Prostate gland (tissue), 2 donors: ENCODE results near the gene TBC1D13. TPM values are rescaled to one million over a fixed set of nuclear protein-coding genes. Genes with fewer than 3 reads are reported as not detected.

Experiments used
- DNase-seq: peaks from one replicate; pipeline ENCODE4 v3.0.0-alpha.2; 2019; ENCODE audit warnings: low spot score
- H3K27ac ChIP-seq, 2 donors: fragments of 200-600 bp; sonication (generic); 2 replicates each; pipeline ENCODE4 v1.5.1; 2017 to 2019
- H3K27me3 ChIP-seq: fragments of 200-600 bp; sonication (generic); replicated peaks from 2 replicates; pipeline ENCODE4 v1.5.1; 2019; ENCODE audit not compliant: insufficient read depth
- H3K36me3 ChIP-seq, 2 donors: fragments of 200-600 bp; sonication (generic); 1 replicate in 1 of 2; 2 replicates in 1 of 2; pipeline versions ENCODE4 v1.5.1 to v1.8.1; 2017 to 2019
- H3K4me1 ChIP-seq: fragments of 200-600 bp; sonication (generic); replicated peaks from 2 replicates; pipeline ENCODE4 v1.5.1; 2019
- H3K4me3 ChIP-seq, 2 donors: fragments of 200-600 bp; sonication (generic); 2 replicates each; pipeline ENCODE4 v1.5.1; 2017 to 2019
- H3K9me3 ChIP-seq: fragments of 200-600 bp; sonication (generic); 2 replicates; pipeline ENCODE4 v1.5.1; 2017
- POLR2A ChIP-seq: fragments of 450-650 bp; IDR thresholded peaks from one replicate; pipeline ENCODE4 v1.6.1; 2016; ENCODE audit warnings: antibody characterized with exemption, mild to moderate bottlenecking
- POLR2AphosphoS5 ChIP-seq: sonication (generic); formaldehyde crosslinking; IDR thresholded peaks from one replicate; pipeline ENCODE4 v1.6.1; 2017; ENCODE audit warnings: antibody characterized with exemption
- WGBS: methylation state at CpG from one replicate; pipeline ENCODE4 v1.1.5; 2018; 5-methylcytosine and 5-hydroxymethylcytosine counted together
- intact Hi-C: fragments of 100-400 bp; cut with DNase I; formaldehyde crosslinking; loops from one replicate; pipeline ENCODE4 v1.14.2; 2022
- total RNA-seq, 2 donors: library from RNA; depleted of rRNA; stranded (reverse); fragments of >200 nt; gene quantifications; one replicate each; pipeline ENCODE4 v1.1.0, GENCODE V29; 2016
- TF ChIP-seq, protein P1 (sequence below), 4 experiments: fragments of 200-600 bp in 2 of 4; fragments of 450-650 bp in 2 of 4; sonication (generic) in 2 of 4; IDR thresholded peaks; 1 replicate in 3 of 4; 2 replicates in 1 of 4; pipeline ENCODE4 v1.5.1; 2016 to 2019; ENCODE audit warnings: antibody characterized with exemption in 4 of 4, mild to moderate bottlenecking in 2 of 4, moderate library complexity in 2 of 4

Gene TBC1D13
- total RNA-seq, 2 donors from 2014 or later: 23.5 to 29.4 TPM

DNA sequence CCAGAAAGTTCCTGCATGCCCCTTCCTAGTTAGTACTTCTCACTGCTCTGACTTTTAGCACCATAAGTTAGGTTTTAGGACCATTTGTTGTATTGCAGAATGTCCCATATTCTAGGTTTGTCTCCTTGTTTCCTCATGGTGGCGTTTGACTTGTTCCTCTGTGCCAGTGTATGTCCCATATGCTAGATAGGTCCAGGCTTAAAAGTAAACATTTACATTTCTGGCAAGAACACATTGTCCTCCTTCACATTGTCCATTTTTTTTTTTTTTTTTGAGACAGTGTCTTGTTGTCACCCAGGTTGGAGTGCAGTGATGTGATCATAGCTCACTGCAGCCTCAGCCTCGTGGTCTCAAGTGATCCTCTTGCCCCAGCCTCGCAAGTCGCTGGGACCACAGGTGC is 15.4 kb downstream of the TBC1D13 start:
- Histone ChIP-seq H3K27me3 (no peaks in the 10 kb centered on the region), H3K4me1 (no peaks in the 10 kb centered on the region), H3K27ac (peak overlapping the region in 1 of 2 donors; percentile 55), H3K9me3 (no peaks in the 10 kb centered on the region), H3K4me3 (no peak overlapping the region), H3K36me3 (peaks cover 8 to 14% of the 10 kb centered on the region in 2 donors)
- WGBS: 77% methylated on average over 4 of the region's 4 CpGs
- DNase-seq: no peak
- peak; percentile 78 for TF ChIP-seq POLR2AphosphoS5
- no peak for TF ChIP-seq POLR2A
- TF ChIP-seq, protein P1, sequence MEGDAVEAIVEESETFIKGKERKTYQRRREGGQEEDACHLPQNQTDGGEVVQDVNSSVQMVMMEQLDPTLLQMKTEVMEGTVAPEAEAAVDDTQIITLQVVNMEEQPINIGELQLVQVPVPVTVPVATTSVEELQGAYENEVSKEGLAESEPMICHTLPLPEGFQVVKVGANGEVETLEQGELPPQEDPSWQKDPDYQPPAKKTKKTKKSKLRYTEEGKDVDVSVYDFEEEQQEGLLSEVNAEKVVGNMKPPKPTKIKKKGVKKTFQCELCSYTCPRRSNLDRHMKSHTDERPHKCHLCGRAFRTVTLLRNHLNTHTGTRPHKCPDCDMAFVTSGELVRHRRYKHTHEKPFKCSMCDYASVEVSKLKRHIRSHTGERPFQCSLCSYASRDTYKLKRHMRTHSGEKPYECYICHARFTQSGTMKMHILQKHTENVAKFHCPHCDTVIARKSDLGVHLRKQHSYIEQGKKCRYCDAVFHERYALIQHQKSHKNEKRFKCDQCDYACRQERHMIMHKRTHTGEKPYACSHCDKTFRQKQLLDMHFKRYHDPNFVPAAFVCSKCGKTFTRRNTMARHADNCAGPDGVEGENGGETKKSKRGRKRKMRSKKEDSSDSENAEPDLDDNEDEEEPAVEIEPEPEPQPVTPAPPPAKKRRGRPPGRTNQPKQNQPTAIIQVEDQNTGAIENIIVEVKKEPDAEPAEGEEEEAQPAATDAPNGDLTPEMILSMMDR (IDR thresholded peaks at IDR 0.05): peak in 1 of 4 experiments; percentile 13
- intact Hi-C loops: no loop called here

DNA sequence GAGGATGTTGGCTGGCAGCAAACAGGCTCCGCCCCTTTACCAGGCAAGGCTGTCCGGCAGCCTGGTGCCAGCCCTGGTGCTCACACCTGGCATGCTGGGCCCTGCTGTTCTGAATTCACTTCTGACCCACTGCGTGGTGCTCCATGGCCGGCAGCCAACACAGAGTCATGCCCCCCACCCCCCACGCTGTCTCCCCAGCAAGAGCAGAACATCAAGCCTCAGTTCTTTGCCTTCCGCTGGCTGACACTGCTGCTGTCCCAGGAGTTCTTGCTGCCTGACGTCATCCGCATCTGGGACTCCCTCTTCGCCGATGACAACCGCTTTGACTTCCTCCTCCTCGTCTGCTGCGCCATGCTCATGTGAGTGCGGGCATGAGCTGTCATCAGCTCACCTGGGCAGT is 18.6 kb downstream of the TBC1D13 start:
- intact Hi-C loops: no loop called here
- WGBS: 87% methylated on average over 14 of the region's 14 CpGs
- H3K36me3 ChIP-seq: peaks cover 8 to 19% of the 10 kb centered on the region in 2 donors

DNA sequence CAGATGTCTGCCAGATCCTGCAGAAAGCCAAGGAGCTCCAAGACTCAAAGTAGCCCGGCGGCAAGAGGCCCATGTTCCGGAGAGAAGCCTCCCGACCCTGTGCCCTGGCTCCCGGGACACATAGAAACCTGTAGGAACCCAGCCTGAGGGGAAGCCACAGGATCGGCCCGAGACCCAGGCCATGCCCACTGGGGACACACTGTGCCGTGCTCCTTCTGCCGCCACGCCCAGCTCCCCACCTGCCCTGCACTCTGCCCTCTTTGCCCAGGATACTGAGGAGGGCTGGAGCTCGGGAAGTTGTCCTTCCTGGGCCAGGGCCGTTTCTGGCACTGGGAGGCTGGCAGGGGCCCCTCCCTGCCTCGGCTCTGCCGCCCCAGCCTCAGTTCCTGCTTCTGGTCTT is 20.8 kb downstream of the TBC1D13 start:
- H3K27ac ChIP-seq: no peak overlapping the region
- intact Hi-C loops: no loop called here
- no peaks in the 10 kb centered on the region for H3K9me3 ChIP-seq
- no peak overlapping the region for H3K4me3 ChIP-seq
- WGBS: 92% methylated on average over 13 of the region's 14 CpGs
- no peak for DNase-seq
- H3K36me3 ChIP-seq: peaks cover 8 to 19% of the 10 kb centered on the region in 2 donors
- TF ChIP-seq POLR2A (no peak), POLR2AphosphoS5 (no peak)
- TF ChIP-seq, protein P1 (IDR thresholded peaks at IDR 0.05): no peak
- H3K27me3 ChIP-seq: no peaks in the 10 kb centered on the region
- H3K4me1 ChIP-seq: no peaks in the 10 kb centered on the region

More for the DNA sequence above, 18.6 kb downstream of the TBC1D13 start:
- Histone ChIP-seq H3K4me3 (no peak overlapping the region), H3K9me3 (no peaks in the 10 kb centered on the region), H3K4me1 (no peaks in the 10 kb centered on the region), H3K27ac (no peak overlapping the region), H3K27me3 (no peaks in the 10 kb centered on the region)
- DNase-seq: no peak
- TF ChIP-seq, protein P1 (IDR thresholded peaks at IDR 0.05): no peak
- no peak for TF ChIP-seq POLR2A
- no peak for TF ChIP-seq POLR2AphosphoS5

GRCh38 chr9:128808543-128808942 is 21.5 kb downstream of the TBC1D13 start:
- WGBS: 86% methylated on average over 3 of the region's 3 CpGs
- no peaks in the 10 kb centered on the region for H3K27me3 ChIP-seq
- intact Hi-C loops: no loop called here
- H3K9me3 ChIP-seq: no peaks in the 10 kb centered on the region
- H3K27ac ChIP-seq: no peak overlapping the region
- no peak for DNase-seq
- H3K4me3 ChIP-seq: no peak overlapping the region
- H3K4me1 ChIP-seq: no peaks in the 10 kb centered on the region
- TF ChIP-seq, protein P1 (IDR thresholded peaks at IDR 0.05): no peak
- no peak for TF ChIP-seq POLR2AphosphoS5
- no peak for TF ChIP-seq POLR2A
- H3K36me3 ChIP-seq: peaks cover 8 to 19% of the 10 kb centered on the region in 2 donors

- TF ChIP-seq POLR2A (no peak), POLR2AphosphoS5 (no peak)
- TF ChIP-seq, protein P1 (IDR thresholded peaks at IDR 0.05): no peak
- 90% methylated on average over 12 of the region's 12 CpGs for WGBS
- H3K27me3 ChIP-seq: no peaks in the 10 kb centered on the region
- no peak for DNase-seq
- H3K4me3 ChIP-seq: no peak overlapping the region
- H3K36me3 ChIP-seq: peaks cover 8 to 19% of the 10 kb centered on the region in 2 donors
- no peaks in the 10 kb centered on the region for H3K9me3 ChIP-seq
- intact Hi-C loops: no loop called here
- H3K27ac ChIP-seq: no peak overlapping the region
- H3K4me1 ChIP-seq: no peaks in the 10 kb centered on the region
Observed at GRCh38 chr9:128809036-128809599, 22.1 kb downstream of the TBC1D13 start.
